Coronary artery (tissue), 2 donors: ENCODE measurements around the gene SLC44A5.

Experiments
- DNase-seq: peaks from one replicate; pipeline ENCODE4 v3.0.0-alpha.2; 2017; ENCODE audit warnings: low spot score
- H3K27ac ChIP-seq, 2 donors: fragments of 200-600 bp; sonication (generic); one replicate each; pipeline ENCODE4 v1.5.1; 2016 to 2019
- H3K4me3 ChIP-seq: fragments of 200-600 bp; sonication (generic); 2 replicates; pipeline ENCODE4 v1.5.1; 2016; ENCODE audit warnings: mild to moderate bottlenecking, moderate library complexity
- CTCF ChIP-seq: fragments of 200-600 bp; sonication (generic); IDR thresholded peaks from one replicate; pipeline ENCODE4 v1.5.1; 2019; ENCODE audit warnings: antibody characterized with exemption

The SLC44A5 gene

GRCh38 chr1:75338616-75339483 is 272.1 kb downstream of the SLC44A5 start:
- TF ChIP-seq CTCF: no peak
- DNase-seq: no peak
- Histone ChIP-seq H3K4me3 (no peak overlapping the region), H3K27ac (no peak overlapping the region)

- H3K4me3 ChIP-seq: no peak overlapping the region
- no peak for DNase-seq
Measured at GRCh38 chr1:75334876-75335389, 276.0 kb downstream of the SLC44A5 start.

GRCh38 chr1:75330624-75331023 is 280.3 kb downstream of the SLC44A5 start:
- Histone ChIP-seq H3K4me3 (no peak overlapping the region), H3K27ac (no peak overlapping the region)
- TF ChIP-seq CTCF: no peak
- no peak for DNase-seq

More at GRCh38 chr1:75334876-75335389, 276.0 kb downstream of the SLC44A5 start:
- TF ChIP-seq CTCF: no peak
- H3K27ac ChIP-seq: no peak overlapping the region

GRCh38 chr1:75328691-75329090 is 282.2 kb downstream of the SLC44A5 start:
- DNase-seq: no peak
- Histone ChIP-seq H3K4me3 (no peak overlapping the region), H3K27ac (no peak overlapping the region)
- no peak for TF ChIP-seq CTCF

GRCh38 chr1:75327395-75327794 is 283.5 kb downstream of the SLC44A5 start:
- TF ChIP-seq CTCF: no peak
- no peak overlapping the region for H3K27ac ChIP-seq
- no peak overlapping the region for H3K4me3 ChIP-seq
- no peak for DNase-seq

GRCh38 chr1:75317976-75318375 is 292.9 kb downstream of the SLC44A5 start:
- no peak overlapping the region for H3K4me3 ChIP-seq
- DNase-seq: no peak
- no peak overlapping the region for H3K27ac ChIP-seq
- no peak for TF ChIP-seq CTCF

GRCh38 chr1:75316230-75316629 is 294.7 kb downstream of the SLC44A5 start:
- no peak overlapping the region for H3K27ac ChIP-seq
- no peak for TF ChIP-seq CTCF
- H3K4me3 ChIP-seq: no peak overlapping the region
- DNase-seq: no peak
